Bone marrow (tissue), 2 donors: ENCODE measurements around the gene CAV3.
"Not testable (repeated sequence)": the region's sequence is repeated elsewhere in the genome, so short reads cannot be mapped to it uniquely, and the experiment has no call there.

ENCODE experiments used
- DNase-seq, 2 donors: peaks; one replicate each; lab custom pipeline; 2025; lab: John Stamatoyannopoulos, UW

CAV3 gene

DNA sequence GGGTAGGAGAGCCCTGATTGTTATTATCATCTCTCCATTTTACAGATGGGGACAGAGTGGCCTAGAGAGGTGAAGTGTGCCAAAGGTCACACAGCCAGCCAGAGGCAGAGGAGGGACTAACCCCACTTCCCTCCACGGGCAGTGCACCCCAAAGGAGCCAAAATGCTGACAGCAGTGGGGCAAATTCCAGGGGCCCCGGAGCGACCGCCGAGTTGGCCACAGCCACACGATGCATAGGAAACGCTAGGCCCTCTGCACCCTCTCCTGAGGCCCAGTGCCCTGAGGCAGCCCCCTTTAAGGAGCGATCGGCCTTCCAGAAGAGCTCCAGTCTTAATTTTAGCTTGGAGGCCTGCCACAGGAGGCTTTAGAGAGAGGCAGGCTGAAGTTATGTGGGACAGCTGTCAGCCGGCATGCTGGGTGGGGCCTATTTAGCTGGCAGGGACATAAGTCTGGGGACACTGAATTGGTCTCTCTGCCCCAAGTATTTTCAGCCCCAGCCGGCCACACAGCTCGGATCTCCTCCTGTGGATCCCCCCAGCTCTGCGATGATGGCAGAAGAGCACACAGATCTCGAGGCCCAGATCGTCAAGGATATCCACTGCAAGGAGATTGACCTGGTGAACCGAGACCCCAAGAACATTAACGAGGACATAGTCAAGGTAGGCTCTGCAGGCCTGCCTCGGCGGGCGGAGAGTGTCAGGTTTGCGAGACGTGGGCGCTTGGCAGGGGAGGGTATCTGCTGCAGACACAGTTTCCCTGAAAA lies at the start of gene CAV3:
TSS of gene CAV3 (plus strand) at position 471 of the 763 bp plus-strand sequence. CDS start at position 546, 75 bp downstream.
- DNase-seq: no peak

DNA sequence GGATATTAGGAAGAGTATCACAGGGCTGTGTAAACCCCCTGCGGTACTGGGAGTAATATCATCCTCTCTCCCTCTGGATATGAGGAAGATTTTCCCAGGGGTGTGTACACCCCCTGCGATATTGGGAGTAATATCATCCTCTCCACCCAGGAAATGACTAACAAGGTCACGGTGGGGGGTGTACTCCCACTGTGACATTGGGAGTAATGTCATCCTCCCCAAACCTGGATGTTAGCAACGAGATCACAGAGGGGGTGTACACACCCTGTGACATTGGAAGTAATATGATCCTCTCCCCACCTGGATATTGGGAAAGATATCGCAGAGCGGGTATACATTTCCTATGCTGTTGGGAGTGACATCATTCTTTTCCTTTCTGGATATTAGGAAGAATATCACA lies 48.6 kb upstream of the CAV3 start:
- DNase-seq: not testable (repeated sequence)

DNA sequence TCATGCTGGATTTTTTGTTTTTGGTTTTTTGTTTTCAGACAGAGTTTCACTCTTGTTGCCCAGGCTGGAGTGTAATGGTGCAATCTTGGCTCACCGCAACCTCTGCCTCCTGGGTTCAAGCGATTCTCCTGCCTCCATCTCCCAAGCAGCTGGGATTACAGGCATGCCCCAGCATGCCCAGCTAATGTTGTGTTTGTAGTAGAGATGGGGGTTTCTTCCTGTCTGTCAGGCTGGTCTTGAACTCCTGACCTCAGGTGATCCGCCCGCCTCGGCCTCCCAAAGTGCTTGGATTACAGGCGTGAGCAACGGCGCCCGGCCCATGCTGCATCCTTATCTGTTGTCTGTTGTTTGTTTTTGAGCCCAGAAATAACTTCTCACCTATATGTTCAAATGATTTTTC lies 42.3 kb upstream of the CAV3 start:
- not testable (repeated sequence) for DNase-seq

DNA sequence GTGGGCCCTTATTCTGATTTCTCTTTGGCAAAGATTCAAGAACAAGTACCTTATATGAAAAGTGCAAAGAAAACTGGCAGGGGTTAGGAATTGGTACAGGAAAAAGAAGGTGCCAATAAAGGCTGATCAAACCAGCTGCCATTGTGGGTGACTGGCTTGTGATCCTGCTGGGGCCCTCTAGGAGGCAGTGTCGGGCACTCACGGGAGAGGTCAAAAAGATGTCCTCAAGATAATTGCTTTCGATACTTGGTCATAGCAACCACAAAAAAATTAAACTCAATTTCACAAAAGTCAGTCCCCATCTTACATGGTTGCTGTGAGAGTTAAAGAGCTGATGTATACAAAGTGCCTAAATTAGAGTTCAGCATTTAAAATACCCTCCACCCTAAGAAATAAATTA lies 31.0 kb upstream of the CAV3 start:
- DNase-seq: no peak

DNA sequence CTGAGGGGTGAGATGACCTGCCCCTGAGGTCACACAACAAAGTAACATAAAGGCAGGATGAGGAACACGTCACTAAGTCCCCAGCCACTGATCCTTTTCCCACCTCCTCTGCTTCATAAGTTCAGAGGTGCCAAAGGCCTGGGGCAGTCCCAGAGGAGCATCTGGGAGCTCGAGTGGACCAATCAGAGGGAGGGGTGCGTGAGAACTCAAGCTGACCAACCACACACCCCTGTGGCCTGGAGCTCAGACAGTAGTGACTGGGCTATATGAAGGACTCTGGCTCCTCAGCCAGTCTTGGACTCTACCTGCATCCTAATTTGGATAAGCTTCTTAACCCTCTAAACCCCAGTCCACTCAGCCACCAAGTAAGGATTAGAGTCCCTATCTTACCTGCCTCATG lies 28.0 kb upstream of the CAV3 start:
- no peak for DNase-seq

DNA sequence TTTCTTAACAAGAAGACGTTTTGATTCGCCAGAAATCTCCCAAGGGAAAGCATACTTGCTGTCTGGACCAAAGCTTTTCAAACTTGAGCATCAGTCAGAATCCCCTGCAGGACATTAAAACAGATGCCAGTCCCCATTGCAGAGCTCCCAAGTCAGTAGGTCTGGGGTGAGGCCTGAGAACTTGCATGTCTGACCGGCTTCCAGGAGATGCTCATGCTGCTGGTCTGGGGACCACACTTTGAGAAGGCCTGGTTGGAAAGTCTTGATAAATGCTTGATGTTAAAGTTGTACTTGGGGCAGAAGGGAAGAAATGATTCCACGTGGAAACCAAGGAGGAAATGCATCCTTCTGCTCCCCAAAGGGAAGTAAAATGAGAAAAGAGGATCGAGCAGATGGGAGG lies 24.3 kb upstream of the CAV3 start:
- no peak for DNase-seq

DNA sequence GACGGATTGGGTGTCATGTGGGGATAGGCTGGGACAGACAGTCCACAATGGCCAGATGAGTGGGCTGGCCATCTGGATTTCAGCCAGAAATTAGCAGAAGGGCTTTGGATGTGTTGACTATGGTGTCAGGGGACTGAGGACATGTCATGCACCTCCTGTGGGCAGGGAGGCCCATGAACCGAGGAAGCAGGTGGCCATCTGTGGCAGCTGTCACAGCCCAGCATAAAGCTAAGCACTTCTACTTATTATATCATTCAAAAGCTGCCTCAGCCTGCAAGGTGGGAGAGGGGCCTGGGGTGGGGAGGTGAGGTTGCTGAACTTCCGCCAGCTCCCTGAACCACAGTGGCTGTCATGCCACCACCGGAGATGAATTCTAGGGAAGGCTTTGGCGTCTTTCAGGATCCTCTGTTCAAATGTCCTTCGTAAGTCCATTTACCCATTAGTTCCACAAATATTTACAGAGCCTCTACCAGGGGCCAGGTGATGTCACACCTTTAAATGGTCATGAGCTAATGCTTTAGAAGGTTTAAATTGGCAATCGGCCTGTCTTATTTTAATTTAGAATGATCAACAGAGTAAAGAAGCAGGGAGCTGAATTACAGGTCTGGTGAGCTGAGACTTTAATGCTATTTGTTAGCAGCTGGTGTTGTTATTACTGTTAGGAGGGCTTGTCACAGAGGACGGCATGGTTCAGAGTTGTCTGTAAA lies 23.6 kb upstream of the CAV3 start:
- DNase-seq: no peak

DNA sequence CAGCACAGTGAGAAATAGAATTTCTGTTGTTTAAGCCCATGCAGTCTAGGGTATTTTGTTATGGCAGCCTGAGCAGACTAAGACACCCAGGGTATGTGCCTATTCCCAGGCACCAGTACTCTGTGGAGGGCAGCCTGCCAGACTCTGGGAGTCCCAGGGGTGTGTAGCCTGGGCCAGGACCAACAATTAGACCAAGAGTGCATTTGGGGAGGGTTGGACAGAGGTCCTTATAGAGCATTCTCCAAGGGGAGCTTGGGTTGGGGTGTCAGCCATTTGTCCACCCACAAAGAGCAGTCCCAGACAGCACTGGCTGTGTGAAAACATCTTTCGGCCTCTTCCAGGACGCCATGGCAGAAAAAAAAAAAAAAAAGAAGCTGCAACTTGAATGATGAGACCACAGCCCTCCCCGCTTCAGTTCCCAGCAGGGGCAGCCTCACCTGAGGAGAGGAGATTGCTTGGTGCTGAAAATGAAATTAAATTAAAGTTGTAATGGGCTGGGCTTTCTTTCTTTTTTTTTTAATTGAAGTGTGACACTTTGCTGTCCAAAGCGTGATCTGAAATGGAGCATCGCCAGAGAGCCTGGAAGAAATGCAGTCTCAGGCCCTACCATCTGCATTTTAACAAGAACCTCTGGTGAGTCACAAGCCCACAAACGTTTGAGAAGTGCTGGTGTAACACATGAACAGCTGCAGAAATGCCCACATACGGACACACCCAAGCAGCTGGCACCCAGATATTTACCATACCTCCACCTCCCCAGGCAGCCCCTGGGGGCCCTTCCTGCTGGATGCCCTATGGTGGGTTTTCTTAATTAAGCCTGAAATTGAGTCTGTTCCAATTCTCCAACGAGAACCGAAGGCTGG lies 21.3 kb upstream of the CAV3 start:
- no peak for DNase-seq

DNA sequence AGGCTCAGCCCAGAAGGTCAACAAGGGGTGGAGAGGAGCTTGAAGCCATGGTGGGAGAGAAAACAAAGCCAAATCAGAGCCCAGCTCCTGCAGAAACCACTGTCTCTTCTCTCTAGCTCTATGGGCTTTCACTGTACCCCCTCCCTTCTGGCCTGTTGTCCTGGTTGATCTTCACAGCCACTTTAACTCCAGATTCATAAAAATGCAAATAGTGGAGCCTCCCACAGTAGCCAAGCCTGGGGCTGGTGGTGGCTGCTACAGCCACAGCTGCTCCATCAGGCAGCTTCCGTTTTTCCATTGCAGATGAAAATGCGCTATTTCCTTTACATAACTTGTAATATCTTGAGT lies 20.7 kb upstream of the CAV3 start:
- DNase-seq: no peak

DNA sequence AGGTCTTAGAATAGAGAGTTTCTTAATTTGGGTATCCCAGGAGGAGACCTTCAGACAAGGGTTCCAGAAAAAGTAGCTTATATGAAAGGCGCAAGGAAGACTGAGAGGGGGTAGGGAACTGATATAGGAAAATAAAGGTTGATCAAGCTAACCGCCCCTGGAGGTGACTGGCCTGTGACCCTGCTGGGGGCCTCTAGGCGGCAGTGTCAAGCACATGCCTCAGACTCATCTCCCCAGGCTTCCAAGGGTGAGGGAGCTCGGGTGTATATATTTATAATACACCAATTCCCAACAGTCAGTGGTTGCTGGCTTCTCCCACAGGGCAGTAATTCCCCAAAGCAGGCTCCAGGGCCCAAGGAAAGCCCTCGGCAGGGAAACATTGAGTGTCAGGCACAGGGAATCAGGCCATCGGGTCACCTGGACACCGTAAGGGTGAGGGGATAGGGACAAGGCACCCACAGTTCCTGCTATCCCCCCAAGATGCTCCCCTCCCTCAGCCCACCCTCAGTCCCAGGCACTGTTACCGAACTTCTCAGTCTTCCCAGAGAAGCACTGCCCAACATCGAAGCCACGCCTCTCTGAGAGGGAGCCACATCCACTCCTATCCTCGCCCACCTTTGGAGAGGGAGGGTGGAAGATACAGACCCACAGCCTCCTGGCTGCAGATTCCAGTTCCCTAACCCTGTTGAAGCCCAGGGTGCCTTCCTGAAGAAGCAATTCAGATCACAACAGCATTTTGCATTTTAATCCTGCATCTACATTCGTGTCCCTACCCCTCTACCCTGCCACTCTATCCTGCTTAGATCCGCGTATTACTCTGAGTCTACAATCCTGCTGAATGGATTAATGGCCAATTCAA lies 19.5 kb upstream of the CAV3 start:
- no peak for DNase-seq

DNA sequence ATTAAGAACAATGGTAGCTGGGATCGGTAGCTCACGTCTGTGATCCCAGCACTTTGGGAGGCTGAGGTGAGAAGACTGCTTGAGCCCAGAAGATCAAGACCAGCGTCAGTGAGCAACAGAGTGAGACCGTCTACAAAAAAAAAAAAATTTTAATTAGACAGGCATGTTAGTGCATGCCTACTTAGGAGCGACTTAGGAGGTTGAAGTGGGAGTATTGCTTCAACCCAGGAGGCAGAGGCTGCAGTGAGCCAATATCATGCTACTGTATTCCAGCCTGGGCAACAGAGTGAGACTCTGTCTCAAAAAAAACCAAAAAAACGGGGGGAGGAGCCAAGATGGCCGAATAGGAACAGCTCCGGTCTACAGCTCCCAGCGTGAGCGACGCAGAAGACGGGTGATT lies 17.8 kb upstream of the CAV3 start:
- DNase-seq: not testable (repeated sequence)

DNA sequence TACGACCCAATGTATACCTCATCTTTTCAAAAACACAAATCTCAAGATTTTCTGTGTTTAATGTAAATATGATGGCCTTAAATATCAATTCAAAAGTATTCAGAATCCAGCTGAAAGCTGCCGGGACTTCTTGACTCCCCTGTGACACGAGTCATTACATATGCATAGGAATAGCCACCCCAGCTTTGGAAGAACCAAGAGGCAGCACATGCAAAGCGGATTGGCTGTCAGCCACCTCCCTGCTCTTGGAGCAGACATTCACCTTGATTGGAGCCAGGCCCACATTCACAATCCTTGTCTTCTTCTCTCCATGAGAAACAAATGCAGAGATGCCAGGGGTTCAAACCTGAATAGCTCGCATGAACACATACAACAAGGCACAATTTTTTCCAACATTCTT lies 10.8 kb upstream of the CAV3 start:
- DNase-seq: no peak

DNA sequence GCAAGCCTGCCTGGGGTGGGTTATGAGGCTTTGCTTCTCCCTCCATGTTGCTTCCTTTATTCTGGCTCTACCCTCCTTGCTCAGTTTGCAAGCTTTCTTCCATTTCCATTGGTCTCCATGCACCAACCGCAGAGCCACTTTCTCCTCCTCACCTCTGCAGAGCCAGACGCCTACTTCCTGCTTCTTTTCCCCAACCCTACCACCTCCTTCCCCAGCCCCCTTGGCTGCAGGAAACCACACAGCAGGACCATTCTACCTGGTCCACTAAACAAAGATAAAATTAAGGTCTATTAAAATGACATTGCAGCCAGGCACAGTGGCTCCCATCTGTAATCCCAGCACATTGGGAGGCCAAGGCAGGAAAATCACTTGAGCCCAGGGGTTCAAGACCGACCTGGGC lies 10.0 kb upstream of the CAV3 start:
- DNase-seq: no peak

DNA sequence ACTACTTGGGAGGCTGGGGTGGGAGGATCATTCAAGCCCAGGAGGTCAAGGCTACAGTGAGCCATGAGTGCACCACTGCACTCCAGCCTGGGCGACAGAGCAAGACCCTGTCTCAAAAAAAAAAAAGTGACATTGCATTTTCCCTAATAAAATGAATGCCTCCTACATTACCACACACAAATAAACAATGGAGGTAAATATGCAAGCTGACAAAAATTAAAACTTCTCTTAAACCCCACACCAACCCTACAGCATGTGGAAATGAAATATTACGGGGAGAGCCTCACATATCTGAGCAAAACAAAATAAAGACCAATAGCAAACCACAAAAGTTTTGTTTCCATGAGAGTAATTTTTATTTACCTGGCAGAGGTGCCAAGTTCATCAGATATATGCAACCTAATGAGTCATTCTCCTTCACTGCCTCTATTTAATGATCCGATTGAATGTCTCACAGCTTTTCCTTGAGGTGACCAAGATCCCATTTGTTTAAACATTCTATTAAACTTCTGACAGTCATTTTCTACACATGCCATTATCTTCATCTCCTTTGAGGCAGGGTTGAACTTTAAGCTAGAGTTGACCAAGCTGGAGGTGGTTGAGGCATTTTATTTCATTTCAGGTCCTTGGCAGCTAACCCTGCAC lies 9.4 kb upstream of the CAV3 start:
- DNase-seq: no peak

DNA sequence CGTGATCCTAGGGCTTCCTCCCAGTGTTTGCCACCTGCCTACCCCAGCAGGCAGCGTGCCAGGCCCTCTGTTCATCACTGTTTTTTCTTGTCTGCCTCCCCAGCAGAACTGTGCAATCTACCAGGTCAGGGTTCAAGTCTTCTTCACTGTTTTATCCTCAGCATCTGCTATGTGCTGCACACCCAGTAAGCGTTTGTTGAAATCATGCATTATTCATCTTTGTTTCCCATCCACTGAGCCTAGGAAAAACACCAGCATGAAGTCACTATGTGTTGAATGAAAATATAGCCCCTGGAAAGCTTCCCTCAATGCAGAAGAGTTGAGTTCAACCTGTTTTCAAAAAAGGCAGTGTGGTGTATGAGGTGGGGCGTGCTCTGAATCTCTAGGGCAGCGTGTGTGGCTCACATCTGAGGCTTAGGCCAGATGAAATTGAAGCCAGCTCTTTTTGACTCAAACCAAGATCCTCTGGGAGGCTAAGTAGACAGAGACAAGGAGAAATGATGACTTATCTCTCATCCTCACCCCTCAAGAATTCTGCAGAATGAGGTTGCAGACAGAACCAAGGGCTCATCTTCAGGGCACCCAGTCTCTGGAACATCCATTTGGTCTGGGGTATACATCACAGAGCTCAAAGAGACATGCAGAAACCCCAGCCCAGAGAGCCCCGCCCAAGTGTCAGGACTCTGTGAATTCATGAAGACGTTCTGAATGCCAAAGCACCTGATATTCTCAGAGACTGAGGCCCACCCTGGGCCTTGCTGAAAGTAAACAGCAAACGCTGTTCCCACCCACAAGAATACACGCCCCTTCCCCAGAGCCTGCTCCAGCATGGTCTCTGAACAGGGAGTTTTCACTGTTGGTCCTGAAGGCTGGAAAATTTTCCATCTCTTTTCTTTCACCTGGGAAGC lies 5.7 kb upstream of the CAV3 start:
- DNase-seq: no peak

DNA sequence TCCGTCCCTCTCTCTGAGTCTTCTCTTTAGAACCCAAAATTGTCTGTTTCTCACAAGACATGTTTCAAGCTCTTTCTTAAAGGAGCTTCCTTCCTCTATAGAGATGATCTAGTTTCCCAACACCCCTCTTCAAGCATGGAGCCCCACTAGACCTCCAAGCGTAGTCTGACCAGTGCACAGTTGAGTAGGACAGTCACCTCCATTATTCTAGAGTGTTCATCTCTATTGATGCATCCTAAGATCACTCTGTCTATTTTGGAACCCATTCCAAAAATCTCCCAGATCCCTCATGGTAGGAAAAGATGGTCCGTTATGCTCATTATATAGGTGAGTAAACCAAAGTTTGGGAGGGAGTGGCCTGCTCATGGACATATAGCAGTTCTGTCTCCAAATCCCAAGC lies 4.1 kb upstream of the CAV3 start:
- DNase-seq: no peak

DNA sequence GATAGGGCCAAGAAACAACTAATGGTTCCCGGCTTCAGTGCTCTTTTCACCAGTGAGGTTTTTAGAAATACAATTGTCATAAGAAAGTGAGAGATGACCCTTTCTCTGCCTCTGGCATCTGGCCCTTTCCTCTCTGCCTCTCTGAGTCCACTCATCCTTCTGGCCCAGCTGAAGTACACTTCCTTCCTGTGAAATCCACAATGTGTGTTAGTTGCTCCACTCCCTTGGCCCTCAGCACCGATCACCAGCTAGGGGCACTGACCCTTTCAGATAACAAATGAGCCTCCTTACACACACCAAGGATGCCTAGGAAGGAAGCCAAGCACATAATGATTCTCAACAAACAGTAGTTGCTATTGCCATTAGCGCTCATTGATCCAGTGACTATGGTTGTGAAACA lies 2.9 kb upstream of the CAV3 start:
- DNase-seq: no peak

DNA sequence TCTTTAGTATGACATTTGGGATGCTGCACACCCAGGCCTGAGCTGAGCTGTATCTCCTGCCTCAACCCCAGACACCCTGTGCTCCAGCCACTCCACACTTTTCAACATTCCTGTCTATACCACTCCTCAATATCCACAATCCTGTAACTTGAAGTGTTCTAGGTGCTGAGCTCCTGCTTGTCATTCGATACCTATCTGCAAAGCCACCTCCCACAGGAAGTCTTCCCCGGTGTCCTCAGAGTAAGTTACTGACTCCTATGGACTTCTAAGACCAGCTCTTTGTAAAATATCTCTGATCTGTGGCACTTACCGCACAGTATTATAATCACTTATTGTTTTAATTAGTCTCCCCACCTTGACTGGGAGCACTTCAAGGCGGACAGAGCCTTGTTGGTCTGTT lies 1.2 kb upstream of the CAV3 start:
- DNase-seq: no peak

DNA sequence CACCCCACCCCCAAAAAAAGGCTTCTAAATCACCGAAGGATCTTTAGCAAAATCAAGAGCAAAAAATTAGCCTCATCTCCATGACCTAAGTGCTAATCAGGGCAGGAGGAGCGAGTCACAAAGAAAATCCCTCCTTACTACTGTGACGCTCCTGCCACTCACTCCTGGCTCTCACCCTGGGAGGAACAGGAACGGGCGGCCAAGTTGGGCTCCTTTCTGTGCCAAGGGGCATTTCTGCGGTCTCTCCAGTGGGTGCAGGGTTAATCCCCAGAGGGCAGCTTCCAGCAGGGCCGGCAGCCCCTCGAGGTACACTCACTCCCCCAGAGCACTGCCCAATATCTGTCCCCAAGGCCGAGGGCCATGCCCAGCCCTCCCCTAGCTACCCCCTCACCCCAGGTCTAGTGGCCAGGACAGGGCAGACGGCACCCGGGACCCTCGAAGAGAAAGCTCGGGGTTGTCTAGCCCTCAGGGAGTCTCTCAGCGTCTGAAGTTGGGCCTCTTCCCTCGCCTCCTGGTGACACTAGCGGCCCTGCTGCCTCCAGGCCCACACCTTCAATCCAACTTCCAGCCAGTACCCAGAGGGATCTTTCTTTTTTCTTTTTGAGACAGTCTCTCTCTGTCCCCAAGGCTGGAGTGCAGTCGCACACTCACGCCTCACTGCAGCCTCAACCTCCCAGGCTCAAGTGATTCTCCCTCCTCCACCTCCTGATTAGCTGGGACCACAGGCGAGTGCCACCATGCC lies 706 bp downstream of the CAV3 start:
- no peak for DNase-seq

DNA sequence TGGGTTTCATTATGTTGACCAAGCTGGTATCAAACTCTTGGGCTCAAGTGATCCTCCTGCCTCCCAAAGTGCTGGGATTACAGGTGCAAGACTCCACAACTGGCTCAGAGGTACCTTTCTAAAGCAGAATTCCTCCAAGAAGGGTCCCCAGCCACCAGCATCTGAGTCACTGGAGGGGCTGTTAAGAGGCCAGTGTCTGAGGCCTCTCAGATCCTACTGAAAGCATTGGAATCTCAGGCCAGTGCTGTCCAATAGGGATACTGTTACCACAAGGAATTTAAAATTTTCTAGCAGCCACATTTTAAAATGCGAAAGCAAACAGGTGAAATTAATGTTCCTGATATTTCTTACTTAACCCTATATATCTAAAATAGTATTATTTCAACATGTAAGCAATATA lies 1.3 kb downstream of the CAV3 start:
- no peak for DNase-seq
